ACC112 (cell line): Measurements from ENCODE around the gene TIAM2.

Source experiments
- H2AFZ ChIP-seq: fragments of 200-600 bp; sonication (generic); one replicate; pipeline ENCODE4 v1.6.0; 2017; ENCODE audit warnings: antibody characterized with exemption, low read length; ENCODE audit not compliant: unreplicated experiment
- H3K27ac ChIP-seq: fragments of 200-600 bp; sonication (generic); 2 replicates; pipeline ENCODE4 v1.5.1; 2014; ENCODE audit warnings: low read depth, mild to moderate bottlenecking, antibody characterized with exemption, low read length, moderate library complexity
- H3K27me3 ChIP-seq: fragments of 200-600 bp; sonication (generic); 2 replicates; pipeline ENCODE4 v1.6.1; 2014; ENCODE audit warnings: mild to moderate bottlenecking, antibody characterized with exemption, low read length, moderate library complexity, mixed read lengths; ENCODE audit not compliant: insufficient read depth
- H3K36me3 ChIP-seq: fragments of 200-600 bp; sonication (generic); 2 replicates; pipeline ENCODE4 v1.6.1; 2016; ENCODE audit warnings: mild to moderate bottlenecking, antibody characterized with exemption, low read length, moderate library complexity, mixed read lengths; ENCODE audit not compliant: insufficient read depth
- H3K4me1 ChIP-seq: fragments of 200-600 bp; sonication (generic); one replicate; pipeline ENCODE4 v1.6.1; 2016; ENCODE audit warnings: low read length, mixed read lengths; ENCODE audit not compliant: insufficient read depth, unreplicated experiment, control insufficient read depth
- H3K4me3 ChIP-seq: fragments of 200-600 bp; sonication (generic); 2 replicates; pipeline ENCODE4 v1.5.1; 2014; ENCODE audit warnings: mild to moderate bottlenecking, low read depth, low read length
- H3K79me2 ChIP-seq: fragments of 200-600 bp; sonication (generic); one replicate; pipeline ENCODE4 v1.6.0; 2016; ENCODE audit warnings: low read length; ENCODE audit not compliant: control insufficient read depth, unreplicated experiment, insufficient read depth

Gene TIAM2

GRCh38 chr6:155079985-155080452 lies 84.9 kb downstream of the TIAM2 start:
- H3K4me1 ChIP-seq = peaks cover 27% of the 10 kb centered on the region
- no peaks in the 10 kb centered on the region for H3K79me2 ChIP-seq
- H3K4me3 ChIP-seq = no peak overlapping the region
- no peaks in the 10 kb centered on the region for H3K36me3 ChIP-seq
- no peak overlapping the region for H2AFZ ChIP-seq
- no peak overlapping the region for H3K27ac ChIP-seq
- H3K27me3 ChIP-seq = no peaks in the 10 kb centered on the region

DNA sequence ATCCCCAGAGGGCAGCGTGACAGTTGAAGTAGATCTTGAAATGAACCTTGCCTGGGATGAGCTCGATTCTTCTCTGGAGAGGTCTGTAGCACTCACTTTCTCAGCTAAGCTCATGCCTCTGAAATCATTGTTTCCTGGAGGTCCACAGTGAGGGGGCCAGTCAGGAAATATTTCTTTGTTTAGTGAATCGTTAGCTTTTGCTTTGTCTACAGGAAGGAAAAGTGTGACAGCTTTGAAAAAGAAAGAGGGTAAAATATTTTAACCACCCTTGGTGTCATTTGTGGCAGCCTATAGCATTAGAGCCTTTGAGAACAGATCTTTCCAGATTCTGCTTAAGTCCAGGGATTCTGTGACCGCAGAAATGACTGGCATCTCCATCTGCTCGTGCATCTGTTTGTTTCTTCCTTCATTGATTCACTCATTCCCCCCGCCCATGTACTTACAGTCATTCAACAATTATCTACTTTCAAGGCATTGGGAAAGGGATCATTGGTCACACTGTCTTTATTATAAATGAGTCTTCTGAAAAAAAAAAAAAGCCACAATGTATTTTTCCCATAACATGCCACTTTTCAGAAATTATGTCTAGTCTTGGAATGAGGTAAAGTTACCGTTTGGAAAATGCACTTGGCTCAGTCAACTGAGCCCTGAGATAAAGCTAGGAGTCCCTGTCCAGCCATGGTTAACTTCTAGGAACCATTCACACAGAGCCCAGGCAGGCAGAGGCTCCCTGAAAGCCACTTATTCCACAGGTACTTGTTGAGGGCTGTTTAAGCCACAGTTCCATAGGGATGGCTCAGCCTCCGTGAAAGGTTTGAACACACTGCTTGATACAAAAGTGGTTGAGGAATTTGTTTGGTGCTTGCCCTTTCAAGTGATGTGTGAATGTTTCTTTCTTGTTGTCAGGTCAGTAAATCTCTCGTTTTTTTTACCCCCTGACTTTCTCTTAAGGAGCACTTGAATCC lies 86.0 kb downstream of the TIAM2 start:
- no peak overlapping the region for H3K4me3 ChIP-seq
- H2AFZ ChIP-seq = no peak overlapping the region
- no peaks in the 10 kb centered on the region for H3K36me3 ChIP-seq
- H3K27me3 ChIP-seq = no peaks in the 10 kb centered on the region
- no peak overlapping the region for H3K27ac ChIP-seq
- H3K79me2 ChIP-seq = no peaks in the 10 kb centered on the region
- peaks cover 36% of the 10 kb centered on the region for H3K4me1 ChIP-seq

GRCh38 chr6:155084431-155085123 lies 89.5 kb downstream of the TIAM2 start:
- H2AFZ ChIP-seq = no peak overlapping the region
- H3K4me1 ChIP-seq = peaks cover 28% of the 10 kb centered on the region
- H3K79me2 ChIP-seq = no peaks in the 10 kb centered on the region
- H3K27me3 ChIP-seq = no peaks in the 10 kb centered on the region
- H3K36me3 ChIP-seq = no peaks in the 10 kb centered on the region
- no peak overlapping the region for H3K4me3 ChIP-seq
- H3K27ac ChIP-seq = peak overlapping the region; percentile 26; the same call in 1 of the 2 replicates

DNA sequence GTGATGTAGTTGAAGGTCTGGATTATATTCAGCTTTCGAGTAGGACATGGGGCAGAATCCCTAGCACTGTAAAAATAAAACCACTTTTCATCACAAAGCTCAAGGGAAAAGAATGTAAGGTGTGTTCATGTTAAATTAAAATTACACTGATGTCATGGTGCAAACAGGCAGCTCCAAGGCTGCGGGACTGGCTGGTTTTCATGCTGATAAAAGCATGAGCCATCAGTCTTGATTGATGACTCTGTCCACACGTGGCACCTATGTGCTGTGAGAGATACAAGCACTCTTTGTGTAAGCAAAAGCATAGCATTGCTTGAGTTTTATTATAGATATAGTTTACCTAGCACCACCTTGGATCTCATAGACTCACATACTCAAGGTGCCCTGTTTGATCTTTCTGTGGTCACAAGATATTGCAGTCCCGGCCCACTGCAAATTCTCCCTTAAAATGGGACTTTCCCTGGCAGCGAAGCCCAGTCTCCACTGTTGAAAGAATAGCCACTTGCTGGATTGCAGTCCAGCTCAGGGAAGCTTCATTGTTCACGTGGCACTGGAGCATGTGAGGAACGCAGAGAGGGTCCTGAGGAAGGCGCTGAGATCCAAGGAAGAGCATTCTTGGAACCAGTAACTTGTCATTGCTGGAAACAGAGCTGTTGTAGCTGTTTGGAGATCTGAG lies 90.6 kb downstream of the TIAM2 start:
- Histone ChIP-seq H3K79me2 (no peaks in the 10 kb centered on the region), H3K4me1 (peaks cover 30% of the 10 kb centered on the region), H3K27me3 (no peaks in the 10 kb centered on the region), H3K27ac (no peak overlapping the region), H3K36me3 (no peaks in the 10 kb centered on the region), H3K4me3 (no peak overlapping the region), H2AFZ (no peak overlapping the region)

- Histone ChIP-seq H3K4me3 (no peak overlapping the region), H3K27me3 (no peaks in the 10 kb centered on the region), H2AFZ (no peak overlapping the region), H3K79me2 (no peaks in the 10 kb centered on the region), H3K27ac (no peak overlapping the region), H3K4me1 (peaks cover 28% of the 10 kb centered on the region), H3K36me3 (no peaks in the 10 kb centered on the region)
Observed at GRCh38 chr6:155088856-155089255, 93.7 kb downstream of the TIAM2 start.

DNA sequence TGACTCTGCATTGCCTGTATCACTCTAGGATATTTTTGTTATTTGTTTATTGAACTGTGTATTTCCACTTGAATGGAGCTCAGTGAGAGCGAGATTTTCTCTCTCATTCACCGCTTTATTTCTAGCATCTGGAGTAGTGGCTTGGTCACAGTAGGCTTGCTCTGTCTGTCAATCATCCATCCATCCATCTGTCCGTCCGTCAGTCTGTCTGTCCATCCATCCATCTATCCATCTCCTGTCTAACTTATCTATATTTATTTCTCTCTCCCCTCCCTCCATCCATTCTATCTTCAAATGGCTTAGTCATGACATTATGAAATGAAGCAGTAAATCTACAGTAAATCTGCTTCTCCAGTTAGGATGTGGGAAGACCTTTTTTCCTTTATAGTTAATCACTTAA lies 94.6 kb downstream of the TIAM2 start:
- Histone ChIP-seq H3K79me2 (no peaks in the 10 kb centered on the region), H3K27me3 (no peaks in the 10 kb centered on the region), H3K36me3 (no peaks in the 10 kb centered on the region), H3K4me1 (peaks cover 26% of the 10 kb centered on the region), H2AFZ (no peak overlapping the region), H3K4me3 (no peak overlapping the region), H3K27ac (0 out of 2 replicates have a peak overlapping the region, but pooled peaks have one; percentile 19)

- no peaks in the 10 kb centered on the region for H3K79me2 ChIP-seq
- 0 out of 2 replicates have a peak overlapping the region, but pooled peaks have one; percentile 19 for H3K27ac ChIP-seq
- no peak overlapping the region for H3K4me3 ChIP-seq
- no peak overlapping the region for H2AFZ ChIP-seq
- no peaks in the 10 kb centered on the region for H3K36me3 ChIP-seq
- H3K27me3 ChIP-seq = no peaks in the 10 kb centered on the region
- H3K4me1 ChIP-seq = peaks cover 26% of the 10 kb centered on the region
Observed at GRCh38 chr6:155090166-155090565, 95.1 kb downstream of the TIAM2 start.

- Histone ChIP-seq H2AFZ (no peak overlapping the region), H3K27me3 (no peaks in the 10 kb centered on the region), H3K27ac (no peak overlapping the region), H3K79me2 (no peaks in the 10 kb centered on the region), H3K4me1 (peaks cover 20% of the 10 kb centered on the region), H3K4me3 (no peak overlapping the region), H3K36me3 (peaks cover 2% of the 10 kb centered on the region)
Observed at GRCh38 chr6:155091756-155092155, 96.6 kb downstream of the TIAM2 start.

DNA sequence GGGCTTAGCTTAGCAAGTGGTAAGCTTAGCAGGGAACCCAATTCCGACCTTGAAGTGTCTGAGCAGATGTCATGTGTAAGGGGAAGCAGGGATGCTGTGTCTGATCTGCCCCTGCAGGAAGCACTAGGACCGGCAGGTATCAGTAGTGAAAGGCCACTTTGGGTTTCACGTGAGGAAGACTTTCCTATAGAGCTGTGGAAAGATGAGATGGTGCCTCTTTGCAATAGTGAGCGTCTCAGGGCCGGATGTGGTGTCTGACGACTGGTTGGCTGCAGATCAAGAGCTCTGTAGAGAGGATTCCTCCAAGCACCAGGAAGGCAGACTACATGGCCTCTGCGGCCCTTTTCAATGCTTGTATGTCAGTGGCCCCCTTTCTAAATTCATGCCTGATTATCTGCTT lies 98.3 kb downstream of the TIAM2 start:
- Histone ChIP-seq H3K4me1 (peaks cover 20% of the 10 kb centered on the region), H3K79me2 (no peaks in the 10 kb centered on the region), H3K4me3 (no peak overlapping the region), H2AFZ (no peak overlapping the region), H3K27me3 (no peaks in the 10 kb centered on the region), H3K27ac (no peak overlapping the region), H3K36me3 (peaks cover 4% of the 10 kb centered on the region)

DNA sequence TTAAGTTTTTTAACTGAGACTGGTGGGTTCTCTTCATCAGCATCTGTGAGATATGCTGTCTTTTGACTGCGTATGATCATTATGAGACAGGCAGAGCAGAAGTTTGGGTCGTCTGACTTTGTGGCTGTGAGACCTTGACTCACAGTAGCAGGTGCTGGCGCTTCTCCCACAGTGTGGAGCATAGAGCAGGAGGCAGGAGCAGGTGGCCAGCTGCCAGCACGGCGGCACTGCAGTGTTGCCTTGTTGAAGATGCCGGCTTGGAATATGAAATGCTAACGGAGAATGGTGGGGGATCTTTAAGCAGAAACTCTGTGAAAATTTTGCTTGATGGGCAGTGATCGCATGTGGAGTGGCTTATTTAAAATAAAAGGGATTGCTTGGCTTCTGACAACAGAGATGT lies 105.0 kb downstream of the TIAM2 start:
- H2AFZ ChIP-seq = no peak overlapping the region
- no peaks in the 10 kb centered on the region for H3K79me2 ChIP-seq
- no peak overlapping the region for H3K4me3 ChIP-seq
- no peak overlapping the region for H3K27ac ChIP-seq
- no peaks in the 10 kb centered on the region for H3K27me3 ChIP-seq
- peaks cover 17% of the 10 kb centered on the region for H3K4me1 ChIP-seq
- H3K36me3 ChIP-seq = peaks cover 4% of the 10 kb centered on the region
